ENCODE measurements around the gene WIPF3. TPM values are rescaled to one million over a fixed set of nuclear protein-coding genes. Genes with fewer than 3 reads are reported as not detected.

Gene WIPF3
- total RNA-seq, 1 donor = not detected

DNA sequence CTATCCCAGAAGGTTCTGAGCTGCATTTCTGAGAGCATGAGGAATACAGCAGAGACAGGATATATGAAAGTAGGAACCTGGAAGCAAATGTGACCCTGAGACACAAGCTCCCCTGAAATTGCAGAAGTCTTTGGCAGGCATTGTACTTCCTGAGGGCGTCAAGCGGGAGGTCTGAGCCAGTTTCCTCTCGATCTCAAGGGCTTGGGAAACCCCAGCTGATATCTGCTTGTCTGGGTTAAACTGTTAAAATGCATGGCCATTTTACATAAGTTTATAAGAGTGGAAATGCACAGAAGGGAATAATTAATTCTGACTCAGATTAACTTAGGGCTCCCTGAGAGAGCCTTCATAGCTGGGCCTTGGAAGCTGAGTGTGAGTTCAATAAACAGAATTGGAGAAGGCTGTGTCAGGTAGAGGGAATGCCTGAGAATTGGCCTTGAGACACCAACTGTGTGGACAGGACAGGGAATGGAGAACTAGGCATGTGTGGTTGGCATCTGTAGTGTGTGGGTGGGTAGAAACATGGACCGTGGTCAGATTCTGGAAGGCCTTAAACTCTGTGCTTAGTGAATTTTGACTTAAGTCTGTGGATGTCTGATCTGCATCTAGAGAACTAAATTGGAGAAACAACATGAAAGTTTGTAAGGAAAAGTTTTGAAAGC, 53.3 kb downstream of the WIPF3 start:
- TF ChIP-seq, protein P1, sequence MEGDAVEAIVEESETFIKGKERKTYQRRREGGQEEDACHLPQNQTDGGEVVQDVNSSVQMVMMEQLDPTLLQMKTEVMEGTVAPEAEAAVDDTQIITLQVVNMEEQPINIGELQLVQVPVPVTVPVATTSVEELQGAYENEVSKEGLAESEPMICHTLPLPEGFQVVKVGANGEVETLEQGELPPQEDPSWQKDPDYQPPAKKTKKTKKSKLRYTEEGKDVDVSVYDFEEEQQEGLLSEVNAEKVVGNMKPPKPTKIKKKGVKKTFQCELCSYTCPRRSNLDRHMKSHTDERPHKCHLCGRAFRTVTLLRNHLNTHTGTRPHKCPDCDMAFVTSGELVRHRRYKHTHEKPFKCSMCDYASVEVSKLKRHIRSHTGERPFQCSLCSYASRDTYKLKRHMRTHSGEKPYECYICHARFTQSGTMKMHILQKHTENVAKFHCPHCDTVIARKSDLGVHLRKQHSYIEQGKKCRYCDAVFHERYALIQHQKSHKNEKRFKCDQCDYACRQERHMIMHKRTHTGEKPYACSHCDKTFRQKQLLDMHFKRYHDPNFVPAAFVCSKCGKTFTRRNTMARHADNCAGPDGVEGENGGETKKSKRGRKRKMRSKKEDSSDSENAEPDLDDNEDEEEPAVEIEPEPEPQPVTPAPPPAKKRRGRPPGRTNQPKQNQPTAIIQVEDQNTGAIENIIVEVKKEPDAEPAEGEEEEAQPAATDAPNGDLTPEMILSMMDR (IDR thresholded peaks at IDR 0.05; ENCODE audit: insufficient read depth, low read length) = no peak
- no peak for DNase-seq (ENCODE audit: low read depth)
- no peak overlapping the region for H3K4me3 ChIP-seq (ENCODE audit: low read depth, low read length)

DNA sequence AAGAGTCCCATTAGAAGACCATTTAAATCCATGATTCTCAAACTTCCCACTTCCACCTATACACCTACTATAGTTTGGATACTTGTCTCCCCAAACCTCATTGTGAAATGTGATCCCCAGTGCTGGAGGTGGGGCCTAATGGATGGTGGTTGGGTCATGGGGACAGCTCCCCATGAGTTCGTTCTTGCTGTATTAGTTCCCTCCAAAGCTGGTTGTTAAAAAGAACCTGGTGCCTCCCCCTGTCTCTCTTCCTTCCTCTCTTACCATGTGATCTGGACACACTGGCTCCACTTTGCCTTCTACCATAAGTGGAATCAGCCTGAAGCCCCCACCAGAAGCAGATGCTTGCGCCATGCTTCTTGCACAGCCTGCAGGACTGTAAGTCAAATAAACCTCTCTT, 53.9 kb downstream of the WIPF3 start:
- DNase-seq (ENCODE audit: low read depth) = no peak
- no peak overlapping the region for H3K4me3 ChIP-seq (ENCODE audit: low read depth, low read length)
- TF ChIP-seq, protein P1 (IDR thresholded peaks at IDR 0.05; ENCODE audit: insufficient read depth, low read length) = no peak

DNA sequence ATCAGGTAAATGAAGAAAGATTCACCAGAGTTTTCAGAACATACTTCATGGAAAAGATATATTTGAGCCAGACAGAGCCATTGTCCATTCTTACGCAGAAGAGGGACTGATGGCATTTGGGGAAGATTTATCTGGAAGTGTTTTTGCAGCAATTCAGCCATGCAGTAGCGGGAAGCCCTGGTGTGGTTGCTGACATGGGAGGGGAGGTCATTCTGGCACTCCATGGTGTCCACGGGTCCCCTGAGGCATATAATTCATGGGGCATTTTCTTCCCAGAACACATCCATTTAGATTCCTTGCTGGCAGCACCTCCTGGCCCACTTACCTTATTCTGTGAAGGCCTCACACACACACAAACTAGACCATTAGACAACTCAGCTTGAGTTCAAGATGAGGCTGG, 55.6 kb downstream of the WIPF3 start:
- DNase-seq (ENCODE audit: low read depth) = no peak
- TF ChIP-seq, protein P1 (IDR thresholded peaks at IDR 0.05; ENCODE audit: insufficient read depth, low read length) = no peak
- H3K4me3 ChIP-seq (ENCODE audit: low read depth, low read length) = no peak overlapping the region

DNA sequence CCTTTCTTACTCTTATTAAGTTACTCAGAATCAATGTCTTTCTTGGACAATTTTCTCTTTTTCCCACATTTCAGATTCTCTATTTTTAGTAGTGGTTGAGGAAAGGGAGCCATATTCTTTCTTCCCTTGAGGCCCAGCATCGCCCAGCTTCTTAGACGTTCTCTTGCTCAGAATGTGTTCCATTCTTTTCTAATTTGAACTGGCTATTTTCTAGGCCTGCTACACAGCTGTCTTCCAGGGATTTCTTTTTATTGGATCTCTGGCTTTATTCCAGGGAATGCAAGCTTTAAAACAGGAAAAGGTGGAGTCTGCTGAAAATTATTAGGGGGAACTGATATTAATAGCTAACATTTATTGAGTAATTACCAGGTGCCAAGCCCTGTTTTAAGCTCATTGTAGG, 58.3 kb downstream of the WIPF3 start:
- TF ChIP-seq, protein P1 (IDR thresholded peaks at IDR 0.05; ENCODE audit: insufficient read depth, low read length) = no peak
- peak; percentile 20 for DNase-seq (ENCODE audit: low read depth)
- H3K4me3 ChIP-seq (ENCODE audit: low read depth, low read length) = no peak overlapping the region

DNA sequence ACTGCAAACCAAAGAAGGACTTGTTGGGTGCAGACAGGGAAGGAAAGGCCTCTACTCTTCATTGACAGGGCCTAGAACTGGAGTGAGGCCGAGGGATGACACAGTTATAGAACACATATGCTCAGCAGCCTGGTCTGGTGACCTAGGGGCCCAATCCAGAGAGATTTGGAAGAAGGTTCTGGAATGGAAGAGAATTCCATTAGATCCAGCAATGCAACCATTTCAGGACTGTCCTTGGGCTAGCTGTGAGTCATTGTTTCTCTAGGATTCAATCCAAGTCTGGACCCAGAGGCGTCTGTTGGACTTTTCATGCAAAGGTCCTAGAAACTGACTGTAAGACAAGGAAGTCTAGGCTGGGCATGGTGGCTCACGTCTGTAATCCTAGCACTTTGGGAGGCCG, 59.2 kb downstream of the WIPF3 start:
- DNase-seq (ENCODE audit: low read depth) = peak; percentile 90
- no peak overlapping the region for H3K4me3 ChIP-seq (ENCODE audit: low read depth, low read length)
- TF ChIP-seq, protein P1 (IDR thresholded peaks at IDR 0.05; ENCODE audit: insufficient read depth, low read length) = no peak

DNA sequence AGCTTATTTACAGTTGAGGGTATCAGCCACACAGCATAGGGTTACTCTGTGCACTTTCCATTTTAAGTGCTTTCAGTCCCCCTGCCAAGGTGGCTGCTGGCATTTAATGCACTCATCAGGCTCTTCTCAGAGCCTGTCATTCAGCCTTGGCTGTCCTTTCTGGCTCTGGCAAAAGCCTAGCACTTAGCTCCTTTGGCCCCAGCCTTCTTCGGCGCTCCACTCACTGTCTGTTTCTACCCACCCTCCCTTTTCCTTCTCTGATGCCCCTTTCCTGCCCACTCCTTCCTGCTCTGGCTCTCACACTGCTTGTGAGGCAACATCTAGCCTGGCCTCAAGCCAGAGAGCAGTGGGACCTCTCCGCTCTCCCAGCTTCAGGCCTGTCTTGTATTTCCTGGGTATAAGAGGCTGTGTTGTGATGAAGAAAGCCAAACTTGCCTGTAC, 60.2 kb downstream of the WIPF3 start:
- peak; percentile 31 for DNase-seq (ENCODE audit: low read depth)
- TF ChIP-seq, protein P1 (IDR thresholded peaks at IDR 0.05; ENCODE audit: insufficient read depth, low read length) = no peak
- H3K4me3 ChIP-seq (ENCODE audit: low read depth, low read length) = no peak overlapping the region

Data from fibroblast of the aortic adventitia (primary cell).